GM21717 (cell line): ENCODE results near the gene CAMKMT.

Experiments used
- ATAC-seq: cut with Tn5 transposase; IDR thresholded peaks from one replicate; pipeline ENCODE4 v1.9.1; 2021; ENCODE audit warnings: mild to moderate bottlenecking, moderate library complexity; ENCODE audit not compliant: unreplicated experiment

The CAMKMT gene

GRCh38 chr2:44682459-44682858 is 320.7 kb downstream of the CAMKMT start:
- ATAC-seq: no peak

GRCh38 chr2:44684559-44684958 is 322.8 kb downstream of the CAMKMT start:
- no peak for ATAC-seq

- no peak for ATAC-seq
Measured at GRCh38 chr2:44686561-44686960, 324.8 kb downstream of the CAMKMT start.

- no peak for ATAC-seq
Measured at GRCh38 chr2:44687686-44688455, 326.1 kb downstream of the CAMKMT start.

- ATAC-seq: no peak
Measured at GRCh38 chr2:44688456-44689124, 326.8 kb downstream of the CAMKMT start.

- ATAC-seq: no peak
Measured at GRCh38 chr2:44689516-44689915, 327.8 kb downstream of the CAMKMT start.

GRCh38 chr2:44691174-44691785 is 329.5 kb downstream of the CAMKMT start:
- ATAC-seq: no peak

GRCh38 chr2:44692821-44693220 is 331.1 kb downstream of the CAMKMT start:
- no peak for ATAC-seq

GRCh38 chr2:44700824-44701223 is 339.1 kb downstream of the CAMKMT start:
- no peak for ATAC-seq

- no peak for ATAC-seq
Measured at GRCh38 chr2:44705356-44705755, 343.6 kb downstream of the CAMKMT start.

- ATAC-seq: no peak
Measured at GRCh38 chr2:44705876-44706480, 344.2 kb downstream of the CAMKMT start.

- no peak for ATAC-seq
Measured at GRCh38 chr2:44706681-44707553, 345.2 kb downstream of the CAMKMT start.

- no peak for ATAC-seq
Measured at GRCh38 chr2:44707945-44708660, 346.4 kb downstream of the CAMKMT start.

- no peak for ATAC-seq
Measured at GRCh38 chr2:44708661-44709000, 346.9 kb downstream of the CAMKMT start.

- no peak for ATAC-seq
Measured at GRCh38 chr2:44713170-44713569, 351.4 kb downstream of the CAMKMT start.

GRCh38 chr2:44715671-44716081 is 353.9 kb downstream of the CAMKMT start:
- ATAC-seq: no peak

GRCh38 chr2:44716131-44716530 is 354.4 kb downstream of the CAMKMT start:
- ATAC-seq: no peak

GRCh38 chr2:44718431-44718830 is 356.7 kb downstream of the CAMKMT start:
- ATAC-seq: no peak

GRCh38 chr2:44719562-44719961 is 357.8 kb downstream of the CAMKMT start:
- no peak for ATAC-seq

GRCh38 chr2:44722026-44722625 is 360.4 kb downstream of the CAMKMT start:
- ATAC-seq: no peak
